HUES48 (cell line): ENCODE data around the gene PTPRJ.

ENCODE experiments used
- H3K27ac ChIP-seq: one replicate; pipeline ENCODE4 v1.7.0; 2013; ENCODE audit warnings: low read depth, low read length, inconsistent platforms
- H3K27me3 ChIP-seq: 2 replicates; pipeline ENCODE4 v1.6.1; 2013; ENCODE audit warnings: mild to moderate bottlenecking, low read length; ENCODE audit not compliant: control insufficient read depth, insufficient read depth
- H3K36me3 ChIP-seq: 2 replicates; pipeline ENCODE4 v1.6.1; 2013; ENCODE audit warnings: low read length; ENCODE audit not compliant: control insufficient read depth, insufficient read depth
- H3K4me1 ChIP-seq: 2 replicates; pipeline ENCODE4 v1.6.1; 2013; ENCODE audit warnings: mild to moderate bottlenecking, low read length; ENCODE audit not compliant: control insufficient read depth, insufficient read depth
- H3K4me3 ChIP-seq: 2 replicates; pipeline ENCODE4 v1.5.1; 2013; ENCODE audit warnings: mild to moderate bottlenecking, low read depth, low read length
- H3K9ac ChIP-seq: 2 replicates; pipeline ENCODE4 v1.6.1; 2013; ENCODE audit warnings: mild to moderate bottlenecking, low read depth, low read length, moderate library complexity
- H3K9me3 ChIP-seq: 2 replicates; pipeline ENCODE4 v1.6.1; 2013; ENCODE audit warnings: low read length; ENCODE audit not compliant: control insufficient read depth, insufficient read depth

The PTPRJ gene

DNA sequence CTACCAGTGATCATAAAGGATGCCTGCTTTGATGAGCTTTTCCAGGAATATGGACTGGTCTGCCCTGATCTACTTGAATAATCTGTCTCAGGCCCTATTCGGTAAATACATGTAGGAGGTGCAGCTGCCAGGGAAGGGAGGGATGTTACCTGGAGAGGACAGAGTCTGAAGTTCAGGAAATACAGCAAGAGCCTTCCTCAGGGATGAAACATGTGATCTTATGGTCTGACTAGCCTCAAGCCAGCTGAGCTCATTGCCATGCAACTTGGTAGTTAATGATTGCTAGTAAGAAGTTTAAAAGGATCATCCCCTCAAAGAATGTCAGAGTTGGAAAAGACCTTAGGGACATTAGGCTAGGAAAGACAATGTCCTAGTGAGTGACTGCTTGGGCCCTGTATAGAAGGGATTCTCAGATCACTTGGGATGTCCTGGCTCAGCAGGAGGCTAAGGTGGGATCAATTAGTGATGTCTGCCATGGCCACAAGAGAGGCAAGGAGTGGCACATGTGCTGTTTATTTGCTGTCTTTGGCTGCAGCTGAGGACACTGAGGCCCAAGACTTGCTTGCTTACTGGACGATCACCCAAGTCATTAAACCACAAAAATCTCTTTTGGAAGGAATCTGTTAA lies 18.5 kb downstream of the PTPRJ start:
- H3K27me3 ChIP-seq, result no peaks in the 10 kb centered on the region
- H3K9ac ChIP-seq, result no peak overlapping the region
- no peak overlapping the region for H3K4me3 ChIP-seq
- H3K9me3 ChIP-seq, result no peaks in the 10 kb centered on the region
- H3K27ac ChIP-seq, result peak overlapping the region; percentile 61
- H3K36me3 ChIP-seq, result no peaks in the 10 kb centered on the region
- peaks cover 18% of the 10 kb centered on the region for H3K4me1 ChIP-seq

DNA sequence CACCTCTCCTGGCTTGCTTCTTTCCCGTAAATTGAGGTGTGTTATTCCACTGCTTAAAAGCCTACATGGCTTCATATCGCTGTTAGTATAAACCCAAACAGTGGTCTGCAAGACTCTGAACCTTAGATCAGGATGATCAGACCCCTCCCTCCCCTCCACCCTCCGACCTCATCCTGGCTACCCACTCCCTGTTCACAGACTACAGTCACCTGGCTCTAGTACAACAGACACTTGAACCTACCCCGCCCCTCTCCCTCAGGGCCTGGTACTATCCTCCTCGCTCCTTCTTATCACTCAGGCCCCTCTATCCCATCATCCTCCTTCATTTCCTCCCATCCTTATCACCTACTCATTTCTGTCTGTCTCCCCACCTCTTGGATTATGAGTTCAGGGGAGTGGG lies 20.1 kb downstream of the PTPRJ start:
- H3K27me3 ChIP-seq, result no peaks in the 10 kb centered on the region
- H3K4me1 ChIP-seq, result peaks cover 28% of the 10 kb centered on the region
- no peaks in the 10 kb centered on the region for H3K9me3 ChIP-seq
- H3K36me3 ChIP-seq, result no peaks in the 10 kb centered on the region
- H3K9ac ChIP-seq, result no peak overlapping the region
- no peak overlapping the region for H3K4me3 ChIP-seq
- H3K27ac ChIP-seq, result no peak overlapping the region

DNA sequence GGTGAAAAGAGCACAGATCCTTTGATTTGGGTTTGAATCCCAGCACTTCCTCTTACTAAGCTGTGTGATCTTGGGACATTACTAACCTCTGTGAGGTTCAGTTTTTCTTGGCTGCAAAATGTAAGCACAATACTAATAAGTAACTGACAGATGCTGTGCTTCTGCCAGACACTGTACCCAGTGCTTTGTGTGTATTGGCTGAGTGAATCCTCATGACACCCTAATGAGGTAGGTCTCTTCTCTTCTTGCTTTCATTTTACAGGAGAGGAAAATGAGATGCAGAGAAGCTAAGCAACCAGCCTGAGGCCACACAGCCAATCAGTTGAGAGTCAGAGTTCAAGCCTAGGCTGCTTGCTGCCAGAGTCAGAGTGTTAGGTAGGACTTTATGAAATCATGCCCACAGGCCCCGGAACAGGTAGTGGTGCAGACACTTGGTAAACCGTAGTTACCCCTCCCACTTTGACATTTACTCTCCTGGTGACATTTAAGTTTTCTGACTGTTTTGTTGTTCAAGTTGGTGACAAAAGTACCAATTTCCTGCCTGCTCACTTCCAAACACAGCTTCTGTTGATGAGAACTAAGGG lies 21.2 kb downstream of the PTPRJ start:
- Histone ChIP-seq H3K27ac (no peak overlapping the region), H3K36me3 (no peaks in the 10 kb centered on the region), H3K27me3 (no peaks in the 10 kb centered on the region), H3K4me3 (no peak overlapping the region), H3K9me3 (no peaks in the 10 kb centered on the region), H3K4me1 (peaks cover 29% of the 10 kb centered on the region), H3K9ac (no peak overlapping the region)

DNA sequence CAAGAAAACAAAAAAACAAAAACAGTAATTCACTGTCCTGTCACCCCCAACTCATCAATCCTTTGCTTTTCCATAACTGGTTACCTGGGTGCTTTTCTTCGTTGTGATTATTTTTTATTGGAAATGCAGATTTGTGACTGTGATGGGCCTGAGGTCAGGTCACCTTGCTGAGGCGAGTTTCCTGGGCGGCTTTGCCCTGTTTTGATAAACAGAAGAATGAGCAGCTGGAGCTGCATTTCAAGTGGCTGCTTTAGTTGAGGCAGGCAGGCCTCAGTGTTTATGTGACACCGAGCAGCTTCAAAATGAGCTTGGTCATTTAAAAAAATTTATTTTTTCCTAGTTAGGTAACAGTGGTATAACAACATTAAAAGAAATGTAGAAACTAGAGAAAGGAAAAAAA lies 22.2 kb downstream of the PTPRJ start:
- Histone ChIP-seq H3K4me1 (peaks cover 19% of the 10 kb centered on the region), H3K9me3 (no peaks in the 10 kb centered on the region), H3K36me3 (no peaks in the 10 kb centered on the region), H3K27ac (no peak overlapping the region), H3K27me3 (no peaks in the 10 kb centered on the region), H3K4me3 (no peak overlapping the region), H3K9ac (no peak overlapping the region)

DNA sequence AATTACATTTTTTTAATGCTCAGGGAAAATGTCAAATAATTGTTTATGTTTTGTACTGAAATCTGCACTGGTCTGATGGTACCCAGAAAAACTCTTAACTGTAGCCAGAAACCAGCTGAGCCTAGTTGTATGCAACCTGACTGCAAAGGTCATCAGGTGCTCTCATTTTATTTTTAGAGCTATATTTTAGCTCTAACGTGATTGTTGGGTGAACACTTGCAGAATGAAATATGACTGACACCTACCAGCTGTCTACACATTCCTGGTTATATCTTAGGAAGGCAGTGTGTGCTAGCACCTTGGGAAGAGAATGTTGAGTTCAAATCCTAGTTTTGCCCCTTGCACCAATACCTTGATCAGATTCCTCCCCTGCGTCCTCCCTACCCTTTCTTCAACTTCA lies 23.6 kb downstream of the PTPRJ start:
- H3K9ac ChIP-seq, result no peak overlapping the region
- no peak overlapping the region for H3K27ac ChIP-seq
- H3K27me3 ChIP-seq, result no peaks in the 10 kb centered on the region
- H3K36me3 ChIP-seq, result no peaks in the 10 kb centered on the region
- H3K9me3 ChIP-seq, result no peaks in the 10 kb centered on the region
- H3K4me1 ChIP-seq, result peaks cover 14% of the 10 kb centered on the region
- H3K4me3 ChIP-seq, result no peak overlapping the region

DNA sequence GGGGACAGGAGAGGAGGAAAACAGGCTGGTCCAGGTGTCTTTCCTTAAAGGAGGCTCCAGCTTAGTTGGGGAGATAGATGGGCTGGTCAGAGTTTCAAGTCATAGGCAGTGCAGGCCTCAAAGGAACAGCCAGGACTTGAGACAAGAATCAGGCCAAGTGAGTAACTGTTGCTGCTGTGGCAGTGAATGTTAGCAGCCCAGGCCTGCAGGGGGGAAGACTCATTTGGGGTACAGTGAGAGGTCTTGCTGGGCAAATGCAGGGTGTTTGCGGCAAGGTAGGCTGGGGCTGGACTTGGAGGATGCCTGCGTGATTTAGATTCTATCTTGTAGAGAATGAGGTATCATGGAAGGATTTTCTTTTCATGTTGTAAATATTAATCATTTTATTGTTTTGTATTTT lies 24.1 kb downstream of the PTPRJ start:
- peaks cover 14% of the 10 kb centered on the region for H3K4me1 ChIP-seq
- no peaks in the 10 kb centered on the region for H3K36me3 ChIP-seq
- H3K27me3 ChIP-seq, result no peaks in the 10 kb centered on the region
- H3K4me3 ChIP-seq, result no peak overlapping the region
- no peak overlapping the region for H3K9ac ChIP-seq
- H3K9me3 ChIP-seq, result no peaks in the 10 kb centered on the region
- no peak overlapping the region for H3K27ac ChIP-seq

DNA sequence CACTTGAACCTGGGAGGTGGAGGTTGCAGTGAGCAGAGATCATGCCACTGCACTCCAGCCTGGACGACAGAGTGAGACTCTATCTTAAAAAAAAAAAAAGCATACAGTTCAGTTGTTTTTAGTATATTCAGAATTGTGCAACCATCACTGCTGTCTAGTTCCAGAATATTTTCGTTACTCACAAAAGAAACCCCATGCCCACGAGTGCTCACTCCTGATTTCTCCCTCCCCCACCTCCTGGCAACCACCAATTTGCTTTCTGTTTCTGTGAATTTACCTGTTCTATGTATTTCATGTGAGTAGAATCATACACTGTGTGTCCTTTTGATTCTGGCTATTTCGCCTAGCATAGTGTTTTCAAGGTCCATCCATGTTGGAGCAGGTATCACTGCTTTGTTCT lies 24.8 kb downstream of the PTPRJ start:
- Histone ChIP-seq H3K27ac (no peak overlapping the region), H3K9ac (no peak overlapping the region), H3K4me3 (no peak overlapping the region)

DNA sequence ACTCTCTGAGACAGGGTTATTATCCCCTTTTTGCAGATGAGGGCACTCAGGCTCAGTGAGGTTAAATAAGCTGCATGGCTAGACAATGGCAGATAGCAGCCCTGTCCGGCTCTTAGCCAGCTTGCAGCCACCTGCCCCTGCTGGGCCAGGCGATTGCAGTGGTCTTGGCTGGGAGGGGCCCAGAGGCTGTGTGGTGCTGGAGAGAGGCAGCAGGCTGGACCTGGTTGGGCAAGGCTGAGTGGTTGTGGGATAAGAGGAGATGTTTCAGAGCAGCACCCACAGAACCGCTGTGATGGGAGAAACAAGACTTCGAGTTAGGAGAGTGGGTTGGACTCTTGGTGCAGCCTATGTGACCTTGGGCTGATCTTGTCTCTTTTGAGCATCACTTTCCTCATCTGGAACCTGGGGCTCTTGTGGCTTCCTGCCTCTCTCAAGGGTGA lies 25.5 kb downstream of the PTPRJ start:
- no peaks in the 10 kb centered on the region for H3K9me3 ChIP-seq
- no peak overlapping the region for H3K4me3 ChIP-seq
- H3K4me1 ChIP-seq, result peaks cover 14% of the 10 kb centered on the region
- H3K36me3 ChIP-seq, result no peaks in the 10 kb centered on the region
- H3K27ac ChIP-seq, result no peak overlapping the region
- no peaks in the 10 kb centered on the region for H3K27me3 ChIP-seq
- H3K9ac ChIP-seq, result no peak overlapping the region

More for the DNA sequence above, 24.8 kb downstream of the PTPRJ start:
- Histone ChIP-seq H3K36me3 (no peaks in the 10 kb centered on the region), H3K4me1 (peaks cover 14% of the 10 kb centered on the region), H3K9me3 (no peaks in the 10 kb centered on the region), H3K27me3 (no peaks in the 10 kb centered on the region)

DNA sequence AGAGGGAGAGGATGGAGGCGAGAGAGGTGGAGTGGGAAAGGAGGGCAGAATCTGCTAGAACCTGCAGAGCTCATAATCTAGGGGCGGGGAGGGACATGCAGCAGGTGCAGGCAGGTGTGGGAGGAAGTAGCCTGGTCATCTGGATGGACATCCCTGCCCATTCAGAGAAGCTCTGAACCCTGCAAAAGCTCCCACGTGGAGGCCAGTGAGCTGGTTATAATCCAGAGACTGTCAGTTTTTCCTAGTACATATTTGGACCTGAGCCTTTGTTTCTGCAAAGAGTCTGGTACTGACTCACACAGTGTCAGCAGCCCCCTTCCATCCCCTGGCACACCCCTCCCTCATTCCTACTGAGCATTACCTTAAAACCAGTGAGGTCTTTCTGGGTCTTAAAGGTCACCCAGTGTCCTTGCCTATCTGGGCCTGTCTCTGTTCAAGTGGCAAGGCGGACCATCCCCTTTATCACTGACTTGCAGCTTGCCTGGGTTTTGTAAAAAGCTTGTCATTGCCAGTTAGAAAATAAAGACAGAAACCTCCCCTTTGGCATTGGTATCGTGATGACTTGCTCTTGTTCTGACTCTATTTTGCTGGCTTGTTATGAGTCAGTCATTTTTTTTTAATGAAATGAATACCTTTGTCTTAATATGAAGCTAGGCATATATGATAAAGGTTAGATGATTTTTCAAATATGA lies 26.1 kb downstream of the PTPRJ start:
- no peaks in the 10 kb centered on the region for H3K36me3 ChIP-seq
- no peak overlapping the region for H3K9ac ChIP-seq
- no peak overlapping the region for H3K27ac ChIP-seq
- H3K9me3 ChIP-seq, result no peaks in the 10 kb centered on the region
- no peaks in the 10 kb centered on the region for H3K27me3 ChIP-seq
- peaks cover 14% of the 10 kb centered on the region for H3K4me1 ChIP-seq
- H3K4me3 ChIP-seq, result no peak overlapping the region

DNA sequence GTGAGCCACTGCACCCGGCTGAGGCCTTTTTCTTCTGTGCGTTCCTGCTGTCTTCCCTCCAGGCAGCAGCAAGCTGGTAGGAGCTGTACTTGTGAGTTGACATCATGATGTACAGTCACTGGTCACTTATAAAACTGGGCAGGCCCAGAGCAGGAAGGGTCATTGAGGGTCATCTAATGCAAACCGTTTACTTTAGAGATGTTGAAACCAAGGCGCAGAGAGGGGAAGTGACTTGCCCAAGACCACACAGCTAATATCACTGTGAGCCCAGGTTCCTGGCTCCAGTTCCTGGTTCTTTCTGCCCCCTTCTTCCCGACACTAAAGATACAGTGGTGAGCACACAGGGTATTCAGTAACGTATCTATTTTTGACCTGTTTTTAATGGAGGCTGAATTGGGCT lies 27.3 kb downstream of the PTPRJ start:
- Histone ChIP-seq H3K27me3 (no peaks in the 10 kb centered on the region), H3K9me3 (no peaks in the 10 kb centered on the region), H3K9ac (no peak overlapping the region), H3K4me3 (no peak overlapping the region), H3K4me1 (peaks cover 14% of the 10 kb centered on the region), H3K27ac (no peak overlapping the region), H3K36me3 (no peaks in the 10 kb centered on the region)

DNA sequence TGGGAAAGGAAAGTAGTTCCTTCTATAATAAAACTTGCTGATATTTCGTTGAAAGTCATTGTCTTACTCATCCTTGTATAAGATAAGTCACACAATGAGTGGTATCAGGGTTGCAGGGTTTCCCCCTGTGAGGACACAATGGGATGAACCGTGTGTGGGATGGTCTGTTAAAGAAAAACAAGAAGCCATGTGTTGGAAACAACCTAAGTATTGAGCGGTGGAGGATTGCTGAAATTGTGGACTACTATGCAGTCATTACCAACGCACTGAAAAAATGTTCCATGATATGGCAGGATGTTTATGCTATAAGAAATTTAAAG lies 28.6 kb downstream of the PTPRJ start:
- Histone ChIP-seq H3K9ac (no peak overlapping the region), H3K27me3 (no peaks in the 10 kb centered on the region), H3K4me1 (peaks cover 20% of the 10 kb centered on the region), H3K27ac (no peak overlapping the region), H3K36me3 (no peaks in the 10 kb centered on the region), H3K4me3 (no peak overlapping the region), H3K9me3 (no peaks in the 10 kb centered on the region)
